GM18951 (cell line): ENCODE results near the gene PLXNA2.

ENCODE experiments used
- POLR2A ChIP-seq: IDR thresholded peaks from 4 replicates; pipeline ENCODE4 v1.6.1; 2011; ENCODE audit warnings: mild to moderate bottlenecking; ENCODE audit not compliant: insufficient read length, insufficient read depth; ENCODE audit errors: extremely low read depth
- in situ Hi-C: fragments of 300-500 bp; cut with MboI; formaldehyde crosslinking; loops from one replicate; pipeline ENCODE4 v1.12.0; 2022; ENCODE audit warnings: low sequenced_read_pairs, mixed read lengths, inconsistent platforms; ENCODE audit not compliant: unreplicated experiment

Gene PLXNA2

GRCh38 chr1:208273386-208274017 is 29.3 kb upstream of the PLXNA2 start:
- in situ Hi-C loops: no loop called here
- TF ChIP-seq POLR2A: no peak

GRCh38 chr1:208272713-208273112 is 28.5 kb upstream of the PLXNA2 start:
- TF ChIP-seq POLR2A: no peak
- in situ Hi-C loops: no loop called here

- no peak for TF ChIP-seq POLR2A
- in situ Hi-C loops: no loop called here
Observed at GRCh38 chr1:208272311-208272710, 28.1 kb upstream of the PLXNA2 start.

GRCh38 chr1:208271236-208271635 is 27.1 kb upstream of the PLXNA2 start:
- no peak for TF ChIP-seq POLR2A
- in situ Hi-C loops: no loop called here

GRCh38 chr1:208270651-208271141 is 26.5 kb upstream of the PLXNA2 start:
- TF ChIP-seq POLR2A: no peak
- in situ Hi-C loops: no loop called here

- in situ Hi-C loops: no loop called here
- TF ChIP-seq POLR2A: no peak
Observed at GRCh38 chr1:208269338-208269666, 25.1 kb upstream of the PLXNA2 start.

DNA sequence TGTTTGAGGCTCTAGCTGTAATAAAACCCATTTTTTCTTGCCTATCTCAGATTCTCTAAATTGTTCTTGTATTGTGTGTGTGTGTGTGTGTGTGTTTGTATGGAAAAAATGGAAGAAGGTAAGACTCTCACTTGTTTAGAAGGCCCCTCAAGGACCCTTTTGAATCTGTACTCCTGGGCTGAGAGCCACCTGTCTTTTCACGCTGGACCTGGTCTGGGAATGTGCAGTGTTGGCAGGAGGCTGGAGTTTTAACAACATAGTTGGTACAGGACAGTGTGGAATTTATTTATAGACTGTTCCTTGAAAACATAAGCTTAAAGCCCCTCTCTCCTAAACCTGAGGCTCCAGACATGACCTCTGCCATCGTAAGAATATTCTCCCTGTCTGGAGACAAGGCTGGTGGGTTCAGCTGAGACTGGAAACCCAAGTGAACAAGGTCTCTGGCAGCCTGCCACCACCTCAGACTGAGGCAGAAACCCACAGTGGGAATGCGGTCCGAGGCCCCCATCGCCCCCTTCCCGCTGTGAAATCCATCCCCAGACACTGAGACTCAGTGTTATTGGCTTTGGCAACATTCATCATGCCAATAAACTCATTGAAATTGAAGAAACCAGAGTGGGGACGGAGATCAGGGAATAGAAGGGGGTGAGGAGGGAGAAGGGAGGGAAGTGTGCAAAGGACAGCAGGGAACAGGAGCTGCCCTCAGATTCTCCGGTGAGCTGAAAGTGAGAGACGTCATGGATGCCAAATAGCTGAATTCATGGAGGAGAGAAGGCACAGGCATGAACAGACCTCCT is 24.6 kb upstream of the PLXNA2 start:
- no peak for TF ChIP-seq POLR2A
- in situ Hi-C loops: no loop called here

- no peak for TF ChIP-seq POLR2A
- in situ Hi-C loops: no loop called here
Observed at GRCh38 chr1:208265525-208265924, 21.3 kb upstream of the PLXNA2 start.

- in situ Hi-C loops: no loop called here
- TF ChIP-seq POLR2A: no peak
Observed at GRCh38 chr1:208265122-208265469, 20.9 kb upstream of the PLXNA2 start.

- no peak for TF ChIP-seq POLR2A
- in situ Hi-C loops: no loop called here
Observed at GRCh38 chr1:208264469-208265121, 20.4 kb upstream of the PLXNA2 start.

- no peak for TF ChIP-seq POLR2A
- in situ Hi-C loops: no loop called here
Observed at GRCh38 chr1:208261874-208262273, 17.7 kb upstream of the PLXNA2 start.

- in situ Hi-C loops: loop anchor here (10.0 kb wide), 1 partner anchor 223 kb away; no protein-coding TSS in a partner anchor
- TF ChIP-seq POLR2A: no peak
Observed at GRCh38 chr1:208258277-208258676, 14.1 kb upstream of the PLXNA2 start.

- TF ChIP-seq POLR2A: no peak
- in situ Hi-C loops: loop anchor here (10.0 kb wide), 1 partner anchor 223 kb away; no protein-coding TSS in a partner anchor
Observed at GRCh38 chr1:208257351-208257750, 13.2 kb upstream of the PLXNA2 start.

DNA sequence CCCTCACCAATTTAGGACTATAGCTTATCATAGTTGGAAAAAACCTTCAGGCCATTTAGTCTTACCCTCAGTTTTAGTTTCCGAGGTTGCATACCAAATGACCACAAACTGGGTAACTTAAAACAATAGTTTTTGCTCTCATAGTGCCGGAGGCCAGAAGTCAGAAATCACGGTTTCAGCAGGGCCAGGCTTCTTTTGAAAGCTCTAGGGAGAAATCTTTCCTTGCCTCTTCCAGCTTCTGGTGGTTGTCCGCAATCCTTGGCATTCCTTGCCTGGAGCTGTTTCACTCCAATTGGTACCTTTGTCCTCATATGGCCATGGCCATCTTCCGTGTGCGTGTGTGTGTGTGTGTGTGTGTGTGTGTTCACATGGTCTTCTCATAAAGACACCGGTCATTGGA is 12.4 kb upstream of the PLXNA2 start:
- TF ChIP-seq POLR2A: no peak
- in situ Hi-C loops: loop anchor here (10.0 kb wide), 1 partner anchor 222 kb away; no protein-coding TSS in a partner anchor

DNA sequence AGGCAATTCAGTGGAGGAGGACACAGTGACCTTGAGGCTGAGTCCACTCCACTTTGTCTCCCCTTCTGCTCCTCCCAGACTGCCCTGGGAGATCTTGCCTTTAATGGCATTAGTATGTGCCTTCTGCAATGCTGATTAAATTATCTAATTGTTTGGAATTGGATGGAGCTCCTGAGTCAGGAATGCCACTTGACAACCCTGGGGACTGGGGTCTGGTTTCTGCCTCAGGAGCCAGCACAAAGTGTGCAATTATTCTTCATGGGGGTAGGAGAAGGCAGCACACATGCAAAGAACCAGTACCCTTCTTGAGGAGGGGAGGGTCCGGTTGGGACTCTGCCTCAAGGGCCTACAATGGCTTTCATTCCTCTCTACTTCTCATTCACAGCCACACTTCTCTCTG is 11.9 kb upstream of the PLXNA2 start:
- no peak for TF ChIP-seq POLR2A
- in situ Hi-C loops: loop anchor here (10.0 kb wide), 1 partner anchor 221 kb away; no protein-coding TSS in a partner anchor
